Liver (tissue), 3 donors: Measurements from ENCODE around the gene TPPP.

Source experiments
- ATF3 ChIP-seq: IDR thresholded peaks from 2 replicates; pipeline ENCODE4 v1.6.1; 2016; ENCODE audit warnings: antibody characterized with exemption
- CTCF ChIP-seq: fragments of 150-350 bp; IDR thresholded peaks from 2 replicates; pipeline ENCODE4 v1.5.1; 2017; ENCODE audit warnings: improper control_type of control experiment, low read depth, low read length; ENCODE audit not compliant: missing input control
- FOXA1 ChIP-seq: IDR thresholded peaks from 2 replicates; pipeline ENCODE4 v1.6.1; 2016; ENCODE audit warnings: antibody characterized with exemption
- JUND ChIP-seq, 2 donors: IDR thresholded peaks; 2 replicates each; pipeline ENCODE4 v1.6.1; 2016; ENCODE audit warnings: antibody characterized with exemption in 2 of 2
- MAX ChIP-seq: IDR thresholded peaks from 2 replicates; pipeline ENCODE4 v1.6.1; 2016; ENCODE audit warnings: antibody characterized with exemption
- RAD21 ChIP-seq, 2 donors: IDR thresholded peaks; 2 replicates each; pipeline ENCODE4 v1.6.1; 2016; ENCODE audit warnings: antibody characterized with exemption in 2 of 2, mild to moderate bottlenecking in 2 of 2
- REST ChIP-seq: IDR thresholded peaks from 2 replicates; pipeline ENCODE4 v1.6.1; 2016; ENCODE audit warnings: antibody characterized with exemption, mild to moderate bottlenecking
- RXRA ChIP-seq, 2 donors: IDR thresholded peaks; 2 replicates each; pipeline ENCODE4 v1.6.1; 2017 to 2018; ENCODE audit warnings: antibody characterized with exemption in 2 of 2, mild to moderate bottlenecking in 1 of 2
- TAF1 ChIP-seq: conservative IDR thresholded peaks from 2 replicates; pipeline ENCODE4 v1.6.1; 2016; ENCODE audit warnings: antibody characterized with exemption, mild to moderate bottlenecking
- YY1 ChIP-seq: IDR thresholded peaks from 2 replicates; pipeline ENCODE4 v1.6.1; 2016; ENCODE audit warnings: antibody characterized with exemption, mild to moderate bottlenecking
- ZBTB33 ChIP-seq: IDR thresholded peaks from 2 replicates; pipeline ENCODE4 v1.6.1; 2016; ENCODE audit warnings: antibody characterized with exemption
- donor health status: healthy.
- donor health status: healthy.

- TF ChIP-seq YY1 (no peak), CTCF (no peak), RAD21 (IDR thresholded peaks at IDR 0.05) (no peak), ATF3 (no peak), ZBTB33 (no peak), REST (no peak), FOXA1 (no peak), MAX (no peak), TAF1 (no peak), JUND (IDR thresholded peaks at IDR 0.05) (no peak), RXRA (IDR thresholded peaks at IDR 0.05) (no peak)
Observed at GRCh38 chr5:673161-673830, 19.9 kb downstream of the TPPP start.
